Ascending aorta (tissue), 2 donors: ENCODE data around the gene DENND10. TPM values are rescaled to one million over a fixed set of nuclear protein-coding genes. Genes with fewer than 3 reads are reported as not detected.

Experiments used
- DNase-seq, 2 donors: peaks; one replicate each; pipeline ENCODE4 v3.0.0-alpha.2; 2019; ENCODE audit warnings: low spot score in 2 of 2
- H3K27ac ChIP-seq, 2 donors: fragments of 200-600 bp; sonication (generic); one replicate each; pipeline ENCODE4 v1.5.1; 2016 to 2017; ENCODE audit warnings: mild to moderate bottlenecking in 1 of 2
- H3K27me3 ChIP-seq: fragments of 200-600 bp; sonication (generic); one replicate; pipeline ENCODE4 v1.5.1; 2017
- H3K36me3 ChIP-seq, 2 donors: fragments of 200-600 bp; sonication (generic); one replicate each; pipeline ENCODE4 v1.5.1; 2016
- H3K4me1 ChIP-seq, 2 donors: fragments of 200-600 bp; sonication (generic); one replicate each; pipeline ENCODE4 v1.5.1; 2016 to 2017; ENCODE audit warnings: mild to moderate bottlenecking in 1 of 2
- H3K4me3 ChIP-seq, 2 donors: fragments of 200-600 bp; sonication (generic); one replicate each; pipeline ENCODE4 v1.5.1; 2016 to 2017; ENCODE audit warnings: mild to moderate bottlenecking in 1 of 2
- H3K9me3 ChIP-seq, 2 donors: fragments of 200-600 bp; sonication (generic); one replicate each; pipeline ENCODE4 v1.5.1; 2016
- intact Hi-C: fragments of 100-400 bp; cut with DNase I; formaldehyde crosslinking; loops from one replicate; pipeline ENCODE4 v1.15.1; 2023
- total RNA-seq: library from RNA; depleted of rRNA; stranded (reverse); fragments of >200 nt; gene quantifications from one replicate; pipeline ENCODE4 v1.1.0, GENCODE V29; 2016
- TF ChIP-seq, protein P1 (sequence below), 3 experiments: fragments of 200-600 bp in 2 of 3; fragments of 450-650 bp in 1 of 3; sonication (generic) in 2 of 3; IDR thresholded peaks; one replicate each; pipeline ENCODE4 v1.5.1; 2016 to 2019; ENCODE audit warnings: antibody characterized with exemption in 3 of 3, mild to moderate bottlenecking in 1 of 3, moderate library complexity in 1 of 3

DENND10 gene
- total RNA-seq, 1 donor from 2014 or later, result 85.1 TPM

DNA sequence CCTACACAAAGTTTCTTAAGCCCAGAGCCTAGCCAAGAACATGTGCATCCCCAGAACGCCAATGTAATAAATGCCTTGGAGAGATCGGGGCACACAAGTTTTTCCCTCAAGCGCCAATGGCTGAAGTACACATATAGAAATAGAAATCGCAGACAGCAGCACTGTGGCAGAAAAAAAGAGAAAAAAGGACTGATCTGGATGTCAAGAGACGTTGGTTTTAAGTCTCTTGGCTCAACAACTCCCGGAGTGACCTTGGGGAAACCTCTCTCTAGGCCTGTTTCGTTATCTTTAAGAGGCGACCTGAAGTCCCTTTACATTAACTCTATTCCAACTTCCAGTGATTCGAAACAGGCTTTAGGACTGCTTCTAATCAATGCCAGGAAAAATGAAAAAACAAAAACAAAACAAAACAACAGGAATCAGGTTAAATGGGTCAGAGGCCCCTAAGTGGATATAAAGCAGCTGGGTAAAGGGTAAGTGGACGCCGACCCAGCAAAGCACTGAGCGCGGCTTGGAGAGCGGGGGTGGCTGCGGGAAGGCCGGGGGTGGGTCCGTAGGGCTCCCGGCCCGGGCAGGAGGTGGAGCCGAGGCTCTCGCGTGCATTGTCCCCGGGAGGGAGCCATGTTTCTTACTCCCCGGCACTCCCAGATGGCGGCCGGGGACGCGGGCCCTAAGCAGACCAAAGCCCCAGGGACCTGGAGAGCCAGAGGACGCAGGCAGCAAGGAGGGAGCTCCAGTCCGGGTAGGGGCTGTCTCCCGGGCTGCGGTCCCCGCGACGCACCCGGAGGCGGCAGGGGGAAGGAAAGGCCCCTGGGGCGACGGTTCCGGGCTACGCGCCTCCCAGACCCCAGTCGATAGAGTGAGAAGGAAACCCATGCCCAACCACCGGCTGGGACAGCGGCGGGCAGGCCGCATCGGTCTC lies 24.1 kb upstream of the DENND10 start:
- Histone ChIP-seq H3K4me3 (peak overlapping the region; percentile 88 to 92), H3K9me3 (no peaks in the 10 kb centered on the region), H3K4me1 (peaks cover 0 to 26% of the 10 kb centered on the region in 2 donors), H3K27ac (peak overlapping the region; percentile 96 to 98), H3K27me3 (no peaks in the 10 kb centered on the region), H3K36me3 (no peaks in the 10 kb centered on the region)
- TF ChIP-seq, protein P1, sequence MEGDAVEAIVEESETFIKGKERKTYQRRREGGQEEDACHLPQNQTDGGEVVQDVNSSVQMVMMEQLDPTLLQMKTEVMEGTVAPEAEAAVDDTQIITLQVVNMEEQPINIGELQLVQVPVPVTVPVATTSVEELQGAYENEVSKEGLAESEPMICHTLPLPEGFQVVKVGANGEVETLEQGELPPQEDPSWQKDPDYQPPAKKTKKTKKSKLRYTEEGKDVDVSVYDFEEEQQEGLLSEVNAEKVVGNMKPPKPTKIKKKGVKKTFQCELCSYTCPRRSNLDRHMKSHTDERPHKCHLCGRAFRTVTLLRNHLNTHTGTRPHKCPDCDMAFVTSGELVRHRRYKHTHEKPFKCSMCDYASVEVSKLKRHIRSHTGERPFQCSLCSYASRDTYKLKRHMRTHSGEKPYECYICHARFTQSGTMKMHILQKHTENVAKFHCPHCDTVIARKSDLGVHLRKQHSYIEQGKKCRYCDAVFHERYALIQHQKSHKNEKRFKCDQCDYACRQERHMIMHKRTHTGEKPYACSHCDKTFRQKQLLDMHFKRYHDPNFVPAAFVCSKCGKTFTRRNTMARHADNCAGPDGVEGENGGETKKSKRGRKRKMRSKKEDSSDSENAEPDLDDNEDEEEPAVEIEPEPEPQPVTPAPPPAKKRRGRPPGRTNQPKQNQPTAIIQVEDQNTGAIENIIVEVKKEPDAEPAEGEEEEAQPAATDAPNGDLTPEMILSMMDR (IDR thresholded peaks at IDR 0.05), result no peak
- DNase-seq, result peak in 1 of 2 donors; percentile 84
- intact Hi-C loops, result loop anchor here (1.0 to 5.0 kb wide), 3 partner anchors 24 to 812 kb away; partner anchors contain the start of genes DENND10, NANOS1 and SEC23IP

DNA sequence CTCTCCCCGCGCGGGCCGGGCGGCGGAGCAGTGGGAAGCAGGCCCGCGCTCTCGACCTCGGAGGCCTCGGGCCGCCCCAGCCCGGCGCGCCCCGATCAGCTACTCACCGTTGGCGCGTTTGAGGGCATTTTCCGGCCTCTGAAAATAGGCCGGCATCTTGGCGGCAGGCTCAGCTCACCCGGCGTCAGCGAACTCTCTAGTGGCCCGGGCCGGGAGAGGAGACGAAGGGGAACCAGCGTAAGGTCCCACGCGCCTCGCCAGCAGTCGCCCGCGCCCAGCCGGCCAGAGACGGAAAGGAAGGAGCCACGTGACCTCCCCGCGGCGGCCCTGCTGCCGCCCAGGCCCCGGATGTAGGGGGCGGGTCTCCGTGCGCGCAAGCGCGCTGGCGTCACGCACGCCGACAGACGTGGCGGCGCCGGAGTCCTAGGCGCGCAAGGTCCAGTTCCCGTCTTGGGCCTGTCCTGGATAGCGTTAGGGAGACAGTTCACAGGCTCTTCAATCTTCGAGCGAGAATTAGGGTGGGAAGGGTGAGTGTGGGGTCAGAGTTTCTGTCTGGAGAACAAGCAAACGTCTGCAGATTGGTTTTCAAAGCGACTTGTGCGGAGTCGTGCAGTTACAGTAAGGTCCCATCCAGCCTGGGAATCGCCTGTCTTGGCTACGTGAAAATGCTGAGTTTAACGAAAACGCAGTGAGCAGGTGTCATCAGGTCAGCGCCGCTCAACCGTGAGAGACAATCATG lies 23.2 kb upstream of the DENND10 start, which contains the start of gene EIF3A:
Gene EIF3A (minus strand): TSS at position 297 of the 739 bp plus-strand sequence. CDS start 141 bp downstream, at position 156.
- Histone ChIP-seq H3K9me3 (no peaks in the 10 kb centered on the region), H3K27ac (peak within 1 kb of the TSS; percentile 96 to 98), H3K27me3 (no peaks in the 10 kb centered on the region), H3K36me3 (no peaks in the 10 kb centered on the region), H3K4me1 (peaks cover 0 to 23% of the 10 kb centered on the region in 2 donors), H3K4me3 (peak within 1 kb of the TSS; percentile 88 to 92)
- DNase-seq, result peak; percentile 61 to 95
- intact Hi-C loops, result loop anchor here (1.0 to 5.0 kb wide), 3 partner anchors 24 to 812 kb away; partner anchors contain the start of genes DENND10, NANOS1 and SEC23IP
- TF ChIP-seq, protein P1 (IDR thresholded peaks at IDR 0.05), result no peak

GRCh38 chr10:119084896-119085295 lies 19.0 kb upstream of the DENND10 start:
- no peak overlapping the region for H3K27ac ChIP-seq
- DNase-seq, result peak in 1 of 2 donors; percentile 56
- no peaks in the 10 kb centered on the region for H3K9me3 ChIP-seq
- no peaks in the 10 kb centered on the region for H3K36me3 ChIP-seq
- no peaks in the 10 kb centered on the region for H3K27me3 ChIP-seq
- no peak overlapping the region for H3K4me3 ChIP-seq
- intact Hi-C loops, result loop anchor here (5.0 kb wide), 1 partner anchor 807 kb away; the partner anchor contains the start of gene SEC23IP
- TF ChIP-seq, protein P1 (IDR thresholded peaks at IDR 0.05), result no peak
- H3K4me1 ChIP-seq, result peaks cover 0 to 5% of the 10 kb centered on the region in 2 donors

- Histone ChIP-seq H3K4me1 (no peaks in the 10 kb centered on the region), H3K9me3 (no peaks in the 10 kb centered on the region), H3K4me3 (no peak overlapping the region), H3K27ac (no peak overlapping the region), H3K36me3 (no peaks in the 10 kb centered on the region), H3K27me3 (no peaks in the 10 kb centered on the region)
- DNase-seq, result peak in 1 of 2 donors; percentile 41
- TF ChIP-seq, protein P1 (IDR thresholded peaks at IDR 0.05), result no peak
- intact Hi-C loops, result no loop called here
Measured at GRCh38 chr10:119087271-119087882, 16.5 kb upstream of the DENND10 start.
